OCI-LY1 (cell line): ENCODE results near the gene KAT2B.

Source experiments
- H2AFZ ChIP-seq: fragments of 200-600 bp; sonication (generic), shearing (Covaris generic); 2 replicates; pipeline ENCODE4 v1.6.0; 2014; ENCODE audit warnings: antibody characterized with exemption, mild to moderate bottlenecking, low read length
- H3F3A ChIP-seq: fragments of 200-600 bp; sonication (generic), shearing (Covaris generic); 2 replicates; pipeline ENCODE4 v1.6.0; 2014; ENCODE audit warnings: mild to moderate bottlenecking, antibody characterized with exemption, low read length, moderate library complexity; ENCODE audit not compliant: insufficient read depth
- H3K27ac ChIP-seq: fragments of 200-600 bp; sonication (generic); 2 replicates; pipeline ENCODE4 v1.5.1; 2014; ENCODE audit warnings: low read length, mixed run types, mild to moderate bottlenecking, low read depth; ENCODE audit not compliant: poor library complexity, severe bottlenecking
- H3K27me3 ChIP-seq: fragments of 200-600 bp; sonication (generic); 2 replicates; pipeline ENCODE4 v1.6.0; 2014; ENCODE audit warnings: antibody characterized with exemption, mild to moderate bottlenecking, low read length, moderate library complexity; ENCODE audit not compliant: insufficient read depth
- H3K36me3 ChIP-seq: fragments of 200-600 bp; sonication (generic); 2 replicates; pipeline ENCODE4 v1.6.1; 2014; ENCODE audit warnings: mild to moderate bottlenecking, antibody characterized with exemption, low read length, moderate library complexity, mixed read lengths; ENCODE audit not compliant: insufficient read depth
- H3K4me1 ChIP-seq: fragments of 200-600 bp; sonication (generic); 2 replicates; pipeline ENCODE4 v1.5.1; 2014; ENCODE audit warnings: mild to moderate bottlenecking, low read length, moderate library complexity; ENCODE audit not compliant: insufficient read depth, severe bottlenecking
- H3K4me2 ChIP-seq: fragments of 200-600 bp; sonication (generic), shearing (Covaris generic); 2 replicates; pipeline ENCODE4 v1.6.1; 2014; ENCODE audit warnings: low read length
- H3K4me3 ChIP-seq: fragments of 200-600 bp; sonication (generic); 2 replicates; pipeline ENCODE4 v1.5.1; 2014; ENCODE audit warnings: low read length, low read depth, mild to moderate bottlenecking, mixed read lengths; ENCODE audit not compliant: poor library complexity, severe bottlenecking
- H3K79me2 ChIP-seq: fragments of 200-600 bp; shearing (Covaris generic); 2 replicates; pipeline ENCODE4 v1.6.1; 2016; ENCODE audit warnings: mixed run types, low read length, mixed read lengths; ENCODE audit not compliant: insufficient read depth
- H3K9ac ChIP-seq: fragments of 200-600 bp; sonication (generic), shearing (Covaris generic); 2 replicates; pipeline ENCODE4 v1.6.1; 2014; ENCODE audit warnings: mild to moderate bottlenecking, low read length, mixed read lengths
- H3K9me2 ChIP-seq: fragments of 200-600 bp; sonication (generic), shearing (Covaris generic); 2 replicates; pipeline ENCODE4 v1.6.1; 2014; ENCODE audit warnings: low read depth, mild to moderate bottlenecking, low read length, mixed read lengths
- H3K9me3 ChIP-seq: fragments of 200-600 bp; shearing (Covaris generic); 2 replicates; pipeline ENCODE4 v1.6.1; 2014; ENCODE audit warnings: low read length, mixed read lengths
- H4K20me1 ChIP-seq: fragments of 200-600 bp; sonication (generic), shearing (Covaris generic); 2 replicates; pipeline ENCODE4 v1.6.0; 2016; ENCODE audit warnings: mild to moderate bottlenecking, low read length; ENCODE audit not compliant: insufficient read depth
- CTCF ChIP-seq: fragments of 200-600 bp; sonication (generic), shearing (Covaris generic); IDR thresholded peaks from 2 replicates; pipeline ENCODE4 v1.5.1; 2017; ENCODE audit warnings: mild to moderate bottlenecking, antibody characterized with exemption, low read length, moderate library complexity, mixed read lengths
- EZH2 ChIP-seq: fragments of 200-600 bp; sonication (generic), shearing (Covaris generic); IDR thresholded peaks from 2 replicates; pipeline ENCODE4 v1.8.0; 2017; ENCODE audit warnings: borderline replicate concordance, mixed run types, mild to moderate bottlenecking, antibody characterized with exemption, low read length, moderate library complexity, mixed read lengths

The KAT2B gene

GRCh38 chr3:20054549-20054987, 14.3 kb downstream of the KAT2B start:
- Histone ChIP-seq H3K4me1 (peaks cover 41% of the 10 kb centered on the region), H2AFZ (no peak overlapping the region), H3K36me3 (no peaks in the 10 kb centered on the region), H3K4me2 (peak overlapping the region; percentile 63), H3K27me3 (no peaks in the 10 kb centered on the region), H3K4me3 (peak overlapping the region; percentile 23), H4K20me1 (no peaks in the 10 kb centered on the region), H3K9ac (peak overlapping the region; percentile 47; the same call in 1 of the 2 replicates), H3K9me2 (no peaks in the 10 kb centered on the region), H3K27ac (peak overlapping the region; percentile 94), H3F3A (0 out of 2 replicates have a peak, but pooled peaks cover 6% of the 10 kb centered on the region), H3K9me3 (no peaks in the 10 kb centered on the region), H3K79me2 (peaks cover 35% of the 10 kb centered on the region)
- TF ChIP-seq EZH2 (no peak), CTCF (no peak)

- H3K36me3 ChIP-seq, result no peaks in the 10 kb centered on the region
- no peak overlapping the region for H2AFZ ChIP-seq
- no peaks in the 10 kb centered on the region for H3K27me3 ChIP-seq
- no peaks in the 10 kb centered on the region for H3K9me2 ChIP-seq
- H3K79me2 ChIP-seq, result peaks cover 39% of the 10 kb centered on the region
- no peaks in the 10 kb centered on the region for H4K20me1 ChIP-seq
- 0 out of 2 replicates have a peak, but pooled peaks cover 6% of the 10 kb centered on the region for H3F3A ChIP-seq
- no peaks in the 10 kb centered on the region for H3K9me3 ChIP-seq
- peak overlapping the region; percentile 47; the same call in 1 of the 2 replicates for H3K9ac ChIP-seq
- H3K4me3 ChIP-seq, result peak overlapping the region; percentile 23
- H3K4me2 ChIP-seq, result peak overlapping the region; percentile 63
- no peak for TF ChIP-seq CTCF
- TF ChIP-seq EZH2, result no peak
- H3K27ac ChIP-seq, result peak overlapping the region; percentile 94
- H3K4me1 ChIP-seq, result peaks cover 38% of the 10 kb centered on the region
Measured at GRCh38 chr3:20055020-20055775, 15.0 kb downstream of the KAT2B start.

- Histone ChIP-seq H3K4me3 (peak overlapping the region; percentile 23), H3K79me2 (peaks cover 36% of the 10 kb centered on the region), H2AFZ (no peak overlapping the region), H3F3A (0 out of 2 replicates have a peak, but pooled peaks cover 6% of the 10 kb centered on the region), H3K27me3 (no peaks in the 10 kb centered on the region), H3K9me2 (no peaks in the 10 kb centered on the region), H3K4me2 (peak overlapping the region; percentile 63), H3K9me3 (no peaks in the 10 kb centered on the region), H3K36me3 (no peaks in the 10 kb centered on the region), H3K9ac (peak overlapping the region; percentile 47; the same call in 1 of the 2 replicates), H3K27ac (peak overlapping the region; percentile 94), H3K4me1 (peaks cover 38% of the 10 kb centered on the region), H4K20me1 (no peaks in the 10 kb centered on the region)
- TF ChIP-seq CTCF (no peak), EZH2 (no peak)
Measured at GRCh38 chr3:20055842-20056241, 15.6 kb downstream of the KAT2B start.
